ENCODE measurements around the gene SMAD6.

Gene SMAD6

GRCh38 chr15:66702035-66702786 lies at the start of gene SMAD6:
TSS of gene SMAD6 (plus strand) at chr15:66702236. CDS start at chr15:66703259, 1,023 bp downstream.
- peak; percentile 88 for DNase-seq

- no peak for DNase-seq
Measured at GRCh38 chr15:66652806-66653205, 49.2 kb upstream of the SMAD6 start.

DNA sequence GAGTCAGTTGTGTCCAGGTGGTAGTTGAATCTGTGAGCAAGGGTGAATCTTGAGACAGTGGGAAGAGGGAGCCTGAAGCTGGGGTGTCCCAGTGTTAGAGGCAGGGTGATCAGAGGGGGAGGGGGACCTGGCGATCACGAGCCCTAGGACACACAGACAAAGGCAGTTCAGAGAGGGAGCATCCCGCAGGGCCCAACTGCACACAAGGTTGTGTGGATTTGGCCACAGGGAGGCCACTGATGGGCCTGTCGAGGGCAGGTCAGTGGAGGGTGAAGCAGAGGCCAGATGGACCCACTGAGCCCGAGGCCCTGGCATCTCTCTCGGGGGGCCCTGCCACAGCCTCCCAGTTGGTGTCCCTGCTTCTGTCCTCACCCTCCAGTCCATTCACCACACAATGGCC lies 48.6 kb upstream of the SMAD6 start:
- no peak for DNase-seq

- no peak for DNase-seq
Measured at GRCh38 chr15:66653852-66654251, 48.2 kb upstream of the SMAD6 start.

GRCh38 chr15:66654361-66654738 lies 47.7 kb upstream of the SMAD6 start:
- DNase-seq, result no peak

GRCh38 chr15:66654739-66655375 lies 47.2 kb upstream of the SMAD6 start:
- no peak for DNase-seq

DNA sequence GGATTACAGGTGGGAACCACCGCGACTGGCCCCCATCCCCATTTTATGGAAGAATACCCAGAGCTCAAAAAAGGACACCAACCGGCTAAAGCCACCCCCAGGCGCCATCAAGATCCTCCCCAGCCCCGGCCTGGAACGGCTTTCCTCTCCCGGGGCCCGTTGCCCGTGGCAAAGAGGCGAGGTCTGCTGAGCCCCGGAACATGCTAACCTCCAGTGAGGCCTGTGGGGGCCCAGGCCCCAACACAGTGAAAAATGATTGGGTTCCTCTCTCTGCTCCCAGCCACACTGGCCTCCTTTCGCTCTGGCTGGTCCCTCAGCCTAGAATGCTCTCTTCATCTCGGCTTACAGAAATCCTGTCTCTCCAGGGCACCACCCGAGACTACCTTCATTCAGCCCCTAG lies 46.5 kb upstream of the SMAD6 start:
- no peak for DNase-seq

DNA sequence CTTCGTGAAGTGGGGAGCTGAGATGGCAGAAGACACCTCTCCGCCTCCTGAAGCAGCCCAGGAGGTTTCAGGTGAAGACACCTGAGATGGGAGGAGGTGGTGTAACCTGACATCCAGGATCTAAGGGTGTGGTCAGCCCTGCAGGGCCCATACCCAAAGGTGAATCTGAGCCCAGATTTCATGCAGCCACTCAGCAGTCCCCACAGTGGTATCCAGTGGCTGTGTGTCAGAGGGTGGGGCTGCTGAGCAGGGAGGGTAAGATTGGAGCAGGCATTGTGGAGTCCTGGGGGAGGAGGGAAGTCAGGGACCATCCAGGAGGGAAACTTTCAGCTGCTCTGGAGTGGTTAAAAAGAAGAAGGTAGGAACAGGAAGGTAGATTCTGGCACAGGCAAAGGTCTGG lies 46.0 kb upstream of the SMAD6 start:
- no peak for DNase-seq

- no peak for DNase-seq
Measured at GRCh38 chr15:66657185-66658020, 44.6 kb upstream of the SMAD6 start.

DNA sequence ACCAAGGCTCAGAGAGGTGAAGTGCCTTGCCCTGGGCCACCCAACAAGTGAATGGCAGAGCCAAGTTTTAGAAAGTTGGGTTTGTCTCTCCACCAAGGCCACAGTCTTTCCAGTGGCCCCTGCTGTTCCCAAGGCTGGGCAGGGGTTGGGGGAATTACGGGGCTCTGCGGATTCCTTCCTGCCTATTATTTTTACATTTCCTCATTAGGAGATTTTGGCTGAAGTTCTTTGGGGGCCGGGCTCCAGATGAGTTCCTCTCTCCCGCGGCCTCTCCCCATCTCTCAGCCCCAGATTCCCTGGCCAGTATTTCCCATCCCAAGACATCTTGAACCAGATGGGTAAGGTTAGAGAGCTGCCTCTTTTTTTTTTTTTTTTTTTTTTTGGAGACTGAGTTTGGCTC lies 44.0 kb upstream of the SMAD6 start:
- no peak for DNase-seq

- DNase-seq, result no peak
Measured at GRCh38 chr15:66658855-66659254, 43.2 kb upstream of the SMAD6 start.

DNA sequence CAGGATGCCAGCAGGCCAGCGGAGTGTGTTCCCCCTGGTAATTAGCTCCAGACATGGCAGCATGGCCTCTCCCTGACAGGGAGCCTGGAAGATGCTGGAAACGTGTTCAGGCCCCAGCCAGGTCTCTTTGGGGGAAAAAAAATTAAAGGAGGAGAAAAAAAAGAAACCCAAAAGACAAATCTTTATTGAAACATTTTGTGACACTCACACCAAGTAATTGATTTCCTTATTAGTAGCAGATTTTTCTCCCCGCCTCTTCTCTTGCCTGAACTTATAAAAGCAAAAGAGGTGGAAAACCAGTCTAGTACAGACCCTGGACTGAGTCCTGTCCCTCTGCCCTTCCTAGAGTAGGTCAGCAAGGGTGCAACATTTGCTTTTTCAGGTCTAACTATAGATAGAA lies 42.7 kb upstream of the SMAD6 start:
- no peak for DNase-seq

DNA sequence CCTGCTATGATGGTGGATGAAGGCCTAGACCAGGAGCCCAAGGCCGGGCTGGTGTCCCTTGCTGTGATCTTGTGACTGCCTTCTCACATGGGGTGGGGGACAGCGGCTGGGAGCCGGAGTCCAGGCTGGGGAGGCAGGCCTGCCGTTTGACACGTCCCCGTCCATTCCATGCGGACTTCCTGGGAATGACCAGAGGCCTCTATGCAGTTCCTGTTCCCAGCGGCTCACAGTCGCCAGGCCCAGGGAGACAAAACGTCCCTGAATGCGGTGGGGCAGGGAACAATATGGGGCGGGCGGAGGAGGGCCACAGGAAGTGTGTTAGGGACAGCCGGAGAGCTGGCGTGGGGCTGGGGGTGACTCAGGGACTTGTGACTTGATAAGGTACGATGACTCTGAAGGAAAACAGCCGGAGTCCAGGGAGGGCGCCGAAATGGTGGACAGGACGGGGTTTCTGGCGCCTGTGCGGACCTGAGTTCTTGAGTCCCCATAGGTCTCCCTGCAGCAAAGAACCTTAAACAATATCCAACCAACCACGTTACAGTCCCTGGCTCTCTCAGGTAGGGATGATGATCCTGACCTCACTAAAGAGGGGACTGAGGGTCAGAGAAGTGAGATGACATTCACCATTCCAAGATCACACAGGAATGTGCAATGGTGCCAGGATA lies 40.5 kb upstream of the SMAD6 start:
- DNase-seq, result no peak

DNA sequence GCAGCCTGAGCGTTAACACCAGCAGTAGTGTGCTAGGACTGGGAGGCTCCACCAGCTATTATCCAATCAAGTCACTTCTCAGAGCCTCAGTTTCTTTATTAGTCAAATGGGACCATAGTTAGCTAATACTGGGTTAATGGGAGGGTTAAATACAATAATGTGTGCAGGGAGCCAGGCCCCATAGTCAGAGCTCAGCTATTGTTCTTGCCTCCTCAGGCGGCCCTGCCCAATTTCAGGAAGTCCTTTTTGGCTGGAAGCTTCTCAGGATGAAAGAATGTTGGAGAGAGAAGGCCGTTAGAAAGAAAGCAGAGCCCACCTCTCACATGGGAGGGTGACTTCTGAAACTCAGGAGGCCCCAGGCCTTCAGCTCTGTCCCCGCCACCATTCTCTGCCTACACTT lies 39.5 kb upstream of the SMAD6 start:
- DNase-seq, result no peak

GRCh38 chr15:66663664-66664063 lies 38.4 kb upstream of the SMAD6 start:
- DNase-seq, result no peak

DNA sequence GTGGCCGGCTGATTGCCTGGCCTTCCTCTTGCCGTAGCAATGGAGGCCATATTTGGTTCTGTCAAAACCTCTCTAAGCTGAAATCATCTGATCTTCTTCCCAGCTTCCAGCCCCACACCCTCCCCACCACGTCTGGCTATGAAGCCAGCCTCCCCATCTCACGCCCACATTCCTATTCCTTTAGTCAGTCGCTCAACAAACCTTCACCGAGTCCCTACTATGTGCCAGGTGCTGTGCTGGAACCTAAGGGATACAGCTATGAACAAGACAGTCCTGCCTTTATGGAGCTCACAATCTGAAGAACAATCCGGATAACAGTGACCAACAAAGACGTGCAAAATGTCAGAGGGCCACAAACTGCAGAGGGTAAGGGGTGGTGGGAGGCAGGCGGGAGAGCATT lies 31.9 kb upstream of the SMAD6 start:
- DNase-seq, result no peak

GRCh38 chr15:66670762-66671580 lies 31.1 kb upstream of the SMAD6 start:
- DNase-seq, result no peak

DNA sequence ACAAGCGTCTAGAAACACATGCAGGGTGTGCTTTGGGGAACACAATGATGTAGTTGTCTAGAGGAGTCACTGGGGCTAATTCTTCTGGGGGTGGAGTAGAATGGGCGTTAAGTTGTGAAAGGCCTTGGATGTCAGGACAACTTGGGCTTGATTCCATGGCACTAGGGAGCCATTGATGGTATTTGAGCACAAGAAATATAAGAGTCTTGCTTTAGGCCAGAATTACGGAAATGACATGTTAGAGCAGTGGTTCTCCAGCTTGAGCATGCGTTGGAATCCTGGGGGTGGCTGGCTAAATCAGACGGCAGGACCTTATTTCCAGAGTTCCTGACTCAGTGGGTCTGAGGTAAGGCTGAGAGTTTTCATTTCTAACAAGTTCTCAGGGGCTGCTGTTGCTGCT lies 29.2 kb upstream of the SMAD6 start:
- DNase-seq, result no peak

GRCh38 chr15:66673410-66674322 lies 28.4 kb upstream of the SMAD6 start:
- no peak for DNase-seq

- DNase-seq, result no peak
Measured at GRCh38 chr15:66674756-66675155, 27.3 kb upstream of the SMAD6 start.

- DNase-seq, result no peak
Measured at GRCh38 chr15:66675446-66675845, 26.6 kb upstream of the SMAD6 start.

Measured in T1000 (cell line).